Central memory CD8-positive, alpha-beta T cell (primary cell): ENCODE data around the gene MACROD2.

ENCODE experiments used
- ATAC-seq: fragments of 150-1000 bp; cut with Tn5 transposase; replicated peaks from 2 replicates; pipeline ENCODE4 v1.10.0; 2022; ENCODE audit warnings: mild to moderate bottlenecking, moderate FRiP score, moderate number of reproducible peaks; ENCODE audit not compliant: poor library complexity, severe bottlenecking; ENCODE audit errors: extremely low read depth
- DNase-seq, 2 donors: peaks; one replicate each; pipeline ENCODE4 v3.0.0; 2021; ENCODE audit warnings: low spot score in 2 of 2
- H3K27ac Mint-ChIP-seq: one replicate; pipeline ENCODE4 v1.8.0; 2022; ENCODE audit warnings: low read depth, mild to moderate bottlenecking, moderate library complexity, mixed read lengths
- H3K27me3 Mint-ChIP-seq: one replicate; pipeline ENCODE4 v1.8.0; 2022; ENCODE audit warnings: mixed read lengths
- H3K36me3 Mint-ChIP-seq: one replicate; pipeline ENCODE4 v1.8.0; 2022; ENCODE audit warnings: mild to moderate bottlenecking, moderate library complexity, mixed read lengths; ENCODE audit not compliant: insufficient read depth
- H3K4me1 Mint-ChIP-seq: one replicate; pipeline ENCODE4 v1.8.0; 2022; ENCODE audit warnings: mixed read lengths
- H3K4me3 Mint-ChIP-seq: one replicate; pipeline ENCODE4 v1.8.0; 2022; ENCODE audit warnings: mild to moderate bottlenecking, moderate library complexity, mixed read lengths
- H3K9me3 Mint-ChIP-seq: one replicate; pipeline ENCODE4 v1.8.0; 2022; ENCODE audit warnings: mixed read lengths

Gene MACROD2

DNA sequence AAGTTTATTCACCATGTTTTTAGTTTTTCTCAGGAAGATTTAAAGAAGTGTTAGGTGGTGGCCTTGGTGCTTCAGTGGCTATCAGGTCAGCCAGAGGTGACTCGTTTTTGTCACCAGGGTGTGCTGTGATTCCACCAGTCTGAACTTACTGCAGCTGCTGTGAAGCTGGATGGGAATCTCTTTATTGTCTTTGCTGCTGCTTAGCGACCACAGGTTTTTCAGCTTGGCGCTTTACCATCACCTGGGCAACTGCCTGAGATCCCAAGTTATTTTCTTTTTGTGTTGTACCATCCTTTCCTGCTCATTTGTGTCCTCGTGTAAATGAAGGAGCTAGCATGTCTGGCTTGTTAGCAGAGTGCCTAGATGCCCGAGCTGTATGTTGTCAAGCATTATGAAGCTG lies 146.9 kb downstream of the MACROD2 start:
- Mint-ChIP-seq H3K36me3 (no peaks in the 10 kb centered on the region), H3K9me3 (peaks cover 9% of the 10 kb centered on the region), H3K27me3 (no peaks in the 10 kb centered on the region), H3K27ac (no peak overlapping the region), H3K4me3 (no peak overlapping the region), H3K4me1 (no peaks in the 10 kb centered on the region)
- ATAC-seq: no peak
- DNase-seq: no peak

DNA sequence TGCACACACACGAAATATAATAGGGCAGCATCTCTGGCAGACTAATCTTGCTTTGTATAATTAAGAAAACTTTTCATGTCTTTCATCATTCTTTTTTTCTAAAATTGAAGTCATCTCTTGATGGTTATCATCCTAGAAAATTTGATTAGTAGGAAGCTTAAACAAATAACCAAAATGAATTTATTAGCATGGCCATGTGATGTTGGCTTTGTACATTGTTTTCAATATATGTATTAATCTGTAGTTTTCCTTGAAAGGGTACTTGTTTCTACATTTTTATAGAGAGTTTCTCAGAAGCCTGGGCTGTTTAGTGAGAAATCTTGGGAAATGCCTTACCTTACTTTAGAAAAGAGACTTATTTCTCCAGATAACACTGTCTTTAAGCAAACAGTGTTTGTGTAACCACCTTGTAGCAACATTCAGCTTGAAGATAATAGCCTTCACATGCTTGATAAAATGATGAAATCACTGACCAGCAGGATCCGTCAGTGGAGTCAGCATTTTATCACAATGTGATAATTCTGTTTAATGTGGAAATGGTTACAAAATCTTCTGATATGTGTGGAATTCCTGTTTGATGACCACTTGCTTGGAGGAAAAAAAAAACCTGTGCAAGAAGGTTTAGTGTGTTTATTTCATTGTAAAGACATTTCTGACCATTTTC lies 147.8 kb downstream of the MACROD2 start:
- H3K9me3 Mint-ChIP-seq: peaks cover 9% of the 10 kb centered on the region

DNA sequence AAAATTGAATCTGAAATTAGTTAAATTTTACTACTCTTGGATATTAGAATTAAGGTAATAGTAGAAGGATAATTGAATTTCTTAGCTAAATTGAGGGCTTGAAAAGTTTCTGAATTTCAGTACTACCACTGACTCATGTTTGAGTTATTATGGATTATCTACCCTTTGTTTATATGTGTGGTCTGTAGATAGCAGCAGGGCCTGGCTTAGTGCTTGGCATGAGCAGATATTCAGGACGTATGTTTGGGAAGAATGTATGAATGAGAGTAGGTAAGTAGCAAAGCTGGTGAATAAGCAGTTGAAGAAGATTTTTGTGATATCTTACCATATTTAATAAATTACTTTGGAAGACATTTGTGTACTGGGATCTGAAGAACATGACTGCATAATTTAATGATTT lies 152.7 kb downstream of the MACROD2 start:
- Mint-ChIP-seq H3K27me3 (no peaks in the 10 kb centered on the region), H3K36me3 (no peaks in the 10 kb centered on the region), H3K4me3 (no peak overlapping the region), H3K27ac (no peak overlapping the region), H3K4me1 (no peaks in the 10 kb centered on the region), H3K9me3 (peaks cover 20% of the 10 kb centered on the region)
- ATAC-seq (no peak), DNase-seq (no peak)

More for the DNA sequence above, 147.8 kb downstream of the MACROD2 start:
- H3K4me1 Mint-ChIP-seq: no peaks in the 10 kb centered on the region
- H3K27me3 Mint-ChIP-seq: no peaks in the 10 kb centered on the region
- ATAC-seq: no peak
- H3K4me3 Mint-ChIP-seq: no peak overlapping the region
- H3K36me3 Mint-ChIP-seq: no peaks in the 10 kb centered on the region
- no peak for DNase-seq
- H3K27ac Mint-ChIP-seq: no peak overlapping the region

DNA sequence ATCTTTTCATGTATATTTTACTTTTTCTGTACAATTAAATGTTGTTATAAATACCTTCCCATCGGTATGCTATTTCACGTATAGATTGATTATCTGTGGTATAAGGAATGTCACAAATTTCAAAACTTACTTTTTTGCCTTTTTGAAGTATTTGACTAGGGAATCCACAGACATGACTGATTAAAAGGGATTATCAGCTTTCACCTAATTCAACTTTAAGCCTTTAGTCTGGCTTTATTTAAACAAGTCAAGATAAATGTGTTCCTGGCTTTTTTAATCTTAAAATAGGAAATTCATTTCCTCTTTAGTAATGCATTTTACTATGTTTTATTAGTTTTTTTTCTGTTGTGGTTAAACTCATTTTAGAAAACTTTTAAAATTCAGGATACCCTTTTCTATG lies 160.0 kb downstream of the MACROD2 start:
- Mint-ChIP-seq H3K9me3 (peaks cover 31% of the 10 kb centered on the region), H3K27ac (no peak overlapping the region), H3K36me3 (no peaks in the 10 kb centered on the region), H3K4me3 (no peak overlapping the region), H3K4me1 (no peaks in the 10 kb centered on the region), H3K27me3 (no peaks in the 10 kb centered on the region)
- DNase-seq: no peak
- no peak for ATAC-seq

DNA sequence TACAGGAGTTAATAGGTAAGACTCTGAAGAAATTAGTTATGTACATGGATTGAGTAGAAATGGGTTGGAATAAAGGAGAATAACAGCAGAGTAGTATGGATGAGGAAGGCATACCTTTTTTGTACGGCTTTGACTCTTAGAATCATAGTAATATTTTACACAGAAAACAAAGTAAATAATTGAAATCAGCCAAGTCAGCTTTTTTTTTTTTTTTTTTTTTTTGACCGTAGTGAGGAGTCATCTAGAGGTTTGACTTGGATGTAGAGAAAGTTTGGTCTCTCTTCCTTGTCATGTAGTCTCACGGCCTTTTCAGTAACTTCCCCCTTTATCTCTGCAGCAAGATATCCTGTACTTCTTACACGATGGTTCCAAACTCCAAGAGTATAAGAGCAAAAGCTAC lies 183.2 kb downstream of the MACROD2 start:
- Mint-ChIP-seq H3K27ac (no peak overlapping the region), H3K4me1 (no peaks in the 10 kb centered on the region), H3K4me3 (no peak overlapping the region), H3K36me3 (no peaks in the 10 kb centered on the region), H3K9me3 (peaks cover 23% of the 10 kb centered on the region), H3K27me3 (no peaks in the 10 kb centered on the region)
- ATAC-seq: no peak
- no peak for DNase-seq

DNA sequence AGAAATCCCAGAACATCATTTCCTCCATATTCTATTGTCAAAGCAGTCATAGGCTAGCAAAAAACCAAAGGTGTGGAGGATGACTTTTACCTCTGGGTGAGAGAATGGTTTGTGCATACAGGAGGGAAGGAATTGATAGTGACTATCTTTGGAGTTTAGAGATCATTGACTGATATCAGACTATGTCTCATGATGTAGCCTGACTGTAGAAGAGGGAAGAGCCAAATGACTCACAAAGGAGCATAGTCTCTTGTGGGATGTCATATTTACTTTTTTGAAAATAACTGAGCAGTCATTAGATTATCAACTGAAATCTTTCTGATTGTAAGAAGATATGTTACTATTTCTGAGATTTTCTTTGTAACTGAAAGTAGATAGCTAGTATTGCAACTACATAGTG lies 183.6 kb downstream of the MACROD2 start:
- Mint-ChIP-seq H3K4me1 (no peaks in the 10 kb centered on the region), H3K4me3 (no peak overlapping the region), H3K36me3 (no peaks in the 10 kb centered on the region), H3K27ac (no peak overlapping the region), H3K27me3 (no peaks in the 10 kb centered on the region), H3K9me3 (peaks cover 19% of the 10 kb centered on the region)
- ATAC-seq (no peak), DNase-seq (no peak)

DNA sequence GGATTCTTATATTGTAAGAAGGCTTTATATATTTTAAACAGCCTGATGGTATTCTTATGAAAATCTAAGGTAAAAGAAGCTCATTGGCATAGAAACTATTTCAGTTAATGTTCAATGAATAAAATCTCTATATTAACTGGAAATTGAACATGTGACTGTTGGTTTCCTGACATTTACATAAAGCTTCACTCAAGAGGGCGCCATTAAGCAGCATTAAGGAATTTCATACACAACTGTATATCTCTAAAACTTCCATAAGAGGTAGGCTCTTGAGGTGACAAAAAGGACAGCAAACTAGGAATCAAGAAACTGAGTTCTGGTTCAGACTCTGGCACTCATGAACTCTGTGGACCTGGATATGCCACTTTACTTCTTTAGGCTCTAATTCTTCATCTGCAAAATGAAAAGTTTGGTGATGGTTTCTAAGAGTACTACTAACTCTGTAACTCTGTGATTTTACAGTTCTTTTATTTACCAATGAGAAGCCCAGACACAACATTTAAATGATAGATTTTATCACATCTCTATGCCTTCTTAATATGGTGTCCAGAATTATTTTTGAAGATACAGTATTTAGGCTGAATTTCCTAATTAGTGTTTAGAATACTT lies 194.6 kb downstream of the MACROD2 start:
- Mint-ChIP-seq H3K4me1 (no peaks in the 10 kb centered on the region), H3K4me3 (no peak overlapping the region), H3K27ac (no peak overlapping the region), H3K36me3 (no peaks in the 10 kb centered on the region), H3K9me3 (peaks cover 24% of the 10 kb centered on the region), H3K27me3 (no peaks in the 10 kb centered on the region)
- no peak for ATAC-seq
- no peak for DNase-seq

DNA sequence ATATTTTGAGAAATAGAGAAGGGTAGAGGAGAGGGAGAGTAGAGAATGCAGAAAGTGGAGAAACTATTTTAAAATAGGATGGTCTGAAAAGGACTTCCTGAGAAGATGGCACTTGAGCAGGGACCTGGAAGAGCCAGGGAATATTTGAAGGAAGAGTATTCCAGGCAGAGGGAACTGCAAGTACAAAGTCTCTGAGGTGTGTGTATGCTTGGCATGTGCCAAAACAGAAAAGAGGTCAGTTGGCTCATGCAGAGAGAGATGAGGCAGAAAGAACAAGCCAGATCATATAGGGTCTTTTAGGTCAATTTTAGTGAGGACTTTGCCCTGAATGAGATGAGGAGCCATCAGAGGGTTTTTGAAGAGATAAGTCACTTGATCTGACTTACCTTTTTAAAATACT lies 196.2 kb downstream of the MACROD2 start:
- Mint-ChIP-seq H3K36me3 (no peaks in the 10 kb centered on the region), H3K4me1 (no peaks in the 10 kb centered on the region), H3K4me3 (no peak overlapping the region), H3K9me3 (peaks cover 23% of the 10 kb centered on the region), H3K27me3 (no peaks in the 10 kb centered on the region), H3K27ac (no peak overlapping the region)
- DNase-seq (no peak), ATAC-seq (no peak)

DNA sequence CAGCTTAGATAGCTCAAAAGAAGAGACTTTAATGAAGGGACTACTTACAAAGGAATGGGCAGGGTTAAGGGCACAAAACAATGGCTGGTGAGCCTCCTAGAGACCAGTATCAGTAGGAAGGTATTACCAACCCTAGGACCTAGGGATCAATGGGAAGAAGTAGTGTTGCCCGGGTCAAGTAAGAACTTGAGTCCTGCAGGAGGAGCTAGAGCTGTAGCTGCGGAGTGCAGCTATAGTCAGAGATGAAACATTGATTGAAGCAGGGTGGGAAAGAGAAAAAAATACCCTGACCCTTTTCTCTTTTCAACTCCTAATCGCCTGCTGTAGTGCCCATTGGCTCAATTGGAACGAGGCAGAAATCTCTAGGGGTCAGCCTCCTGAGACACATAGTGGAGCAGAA lies 198.1 kb downstream of the MACROD2 start:
- ATAC-seq: no peak
- Mint-ChIP-seq H3K27ac (no peak overlapping the region), H3K4me1 (no peaks in the 10 kb centered on the region), H3K36me3 (no peaks in the 10 kb centered on the region), H3K4me3 (no peak overlapping the region), H3K27me3 (no peaks in the 10 kb centered on the region), H3K9me3 (peaks cover 30% of the 10 kb centered on the region)
- no peak for DNase-seq

DNA sequence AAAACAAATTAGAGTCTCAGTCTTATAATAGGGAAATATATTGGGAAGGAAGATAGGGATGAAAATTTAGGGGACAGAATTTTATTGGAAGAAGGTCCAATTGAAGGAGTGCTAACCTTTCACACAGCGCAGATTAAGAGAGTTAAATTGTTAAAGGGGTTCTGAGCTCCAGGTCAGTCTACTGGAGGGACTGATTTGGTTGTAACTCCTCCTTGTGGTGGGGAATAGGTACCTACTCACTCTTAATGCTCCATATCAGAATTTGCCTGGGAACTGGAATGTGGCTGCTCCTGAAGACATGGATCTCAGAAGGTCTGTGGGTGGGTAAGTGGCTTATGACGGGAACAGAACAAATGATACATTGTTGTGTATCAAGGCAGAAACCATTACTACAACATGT lies 198.6 kb downstream of the MACROD2 start:
- DNase-seq: no peak
- no peak for ATAC-seq
- Mint-ChIP-seq H3K27me3 (no peaks in the 10 kb centered on the region), H3K36me3 (no peaks in the 10 kb centered on the region), H3K4me3 (no peak overlapping the region), H3K27ac (no peak overlapping the region), H3K9me3 (peaks cover 34% of the 10 kb centered on the region), H3K4me1 (no peaks in the 10 kb centered on the region)

DNA sequence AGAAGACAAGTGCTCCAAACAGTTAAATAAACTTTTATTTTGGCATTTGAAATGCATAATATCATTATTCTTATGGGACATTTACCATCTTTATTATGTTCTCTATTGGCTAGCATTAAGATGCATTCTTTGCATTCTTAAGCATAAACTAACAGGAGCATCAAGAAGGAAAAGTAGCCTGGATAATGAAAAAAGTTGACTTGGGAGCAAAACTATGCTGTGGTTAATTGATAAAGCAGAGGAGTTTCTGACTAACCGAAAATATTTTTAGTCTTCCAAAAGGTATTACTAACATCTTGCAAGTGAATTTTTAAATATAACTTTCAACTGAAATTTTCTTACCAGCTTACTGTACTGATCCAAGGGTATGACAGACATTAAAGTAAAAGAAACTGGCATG lies 201.8 kb downstream of the MACROD2 start:
- Mint-ChIP-seq H3K27ac (no peak overlapping the region), H3K9me3 (peaks cover 26% of the 10 kb centered on the region), H3K27me3 (no peaks in the 10 kb centered on the region), H3K36me3 (no peaks in the 10 kb centered on the region), H3K4me1 (no peaks in the 10 kb centered on the region), H3K4me3 (no peak overlapping the region)
- no peak for DNase-seq
- no peak for ATAC-seq

DNA sequence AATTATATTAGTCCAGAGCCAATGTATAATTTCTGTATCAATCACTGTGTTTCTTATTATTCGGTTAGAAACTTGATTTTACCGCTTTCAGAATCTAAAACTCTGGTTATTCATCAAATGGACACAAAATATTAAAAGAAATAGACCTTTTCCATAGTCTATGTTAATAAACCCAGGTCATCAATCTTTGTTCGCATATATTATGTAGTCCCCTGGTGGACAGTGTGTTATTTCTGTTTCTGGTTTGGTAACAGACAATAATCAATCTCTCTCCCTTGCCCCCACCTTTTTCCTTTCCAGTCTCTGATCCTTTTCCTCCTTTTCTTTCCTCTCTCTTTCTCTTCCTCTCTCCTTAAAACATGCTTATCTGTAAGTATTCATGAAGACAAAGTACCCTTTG lies 203.1 kb downstream of the MACROD2 start:
- H3K27ac Mint-ChIP-seq: no peak overlapping the region
- no peak for ATAC-seq
- no peak overlapping the region for H3K4me3 Mint-ChIP-seq
- peaks cover 22% of the 10 kb centered on the region for H3K9me3 Mint-ChIP-seq
- no peaks in the 10 kb centered on the region for H3K4me1 Mint-ChIP-seq
- no peaks in the 10 kb centered on the region for H3K27me3 Mint-ChIP-seq
- DNase-seq: no peak
- H3K36me3 Mint-ChIP-seq: no peaks in the 10 kb centered on the region

DNA sequence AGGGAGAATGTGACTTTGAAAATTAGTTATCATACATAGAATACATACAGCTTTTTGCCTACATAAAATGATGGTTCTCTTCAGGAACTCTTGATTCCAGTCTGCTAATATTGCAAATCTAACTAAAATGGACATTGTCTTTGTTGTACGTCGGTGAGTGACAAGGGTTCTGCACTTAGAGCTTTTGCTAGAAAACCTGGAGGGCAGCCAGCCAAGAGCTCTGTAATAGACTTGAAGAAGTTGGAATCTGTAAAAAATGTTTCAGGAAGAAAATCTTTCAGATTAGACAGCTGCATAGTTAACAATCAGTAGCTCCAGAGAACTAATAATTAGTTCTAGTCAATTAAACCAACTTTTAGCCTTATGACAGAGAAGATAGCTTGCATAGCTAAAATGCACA lies 203.8 kb downstream of the MACROD2 start:
- DNase-seq (no peak), ATAC-seq (no peak)
- Mint-ChIP-seq H3K27ac (no peak overlapping the region), H3K4me1 (no peaks in the 10 kb centered on the region), H3K27me3 (no peaks in the 10 kb centered on the region), H3K36me3 (no peaks in the 10 kb centered on the region), H3K9me3 (peaks cover 19% of the 10 kb centered on the region), H3K4me3 (no peak overlapping the region)
